Panc1 (cell line): ENCODE data around the gene FANCB. TPM values are rescaled to one million over a fixed set of nuclear protein-coding genes. Genes with fewer than 3 reads are reported as not detected.

Experiments used
- ATAC-seq: fragments of 200-7000 bp; cut with Tn5 transposase; 2 replicates; pipeline ENCODE4 v1.9.1; 2020; ENCODE audit warnings: mild to moderate bottlenecking, moderate library complexity
- BruUV-seq: library from RNA; stranded (reverse); fragments of 400-500 nt; replicated peaks from 2 replicates; lab custom pipeline; 2021; lab: Mats Ljungman, UMichigan
- CTCF ChIA-PET: fragments of 300-600 bp; sonication (Branson Sonifier 250); formaldehyde crosslinking; loops from one replicate; lab custom pipeline; 2022; ENCODE audit warnings: antibody characterized with exemption; lab: Charles Lee
- POLR2A ChIA-PET: fragments of 300-600 bp; sonication (Branson Sonifier 250); formaldehyde crosslinking; loops from one replicate; lab custom pipeline; 2022; ENCODE audit warnings: antibody characterized with exemption; lab: Charles Lee
- DNase-seq: peaks from one replicate; pipeline ENCODE4 v3.0.0-alpha.2; 2010; ENCODE audit warnings: low read depth, low spot score
- H3K27ac ChIP-seq: 2 replicates; pipeline ENCODE4 v1.5.1; 2011; ENCODE audit warnings: mild to moderate bottlenecking, low read length, inconsistent platforms
- H3K27me3 ChIP-seq: fragments of 200-500 bp; sonication (Bioruptor generic); 2 replicates; pipeline ENCODE4 v1.6.0; 2014; ENCODE audit warnings: low read length, inconsistent platforms; ENCODE audit not compliant: control insufficient read depth, insufficient read depth
- H3K36me3 ChIP-seq: fragments of 200-500 bp; sonication (Bioruptor generic); 2 replicates; pipeline ENCODE4 v1.5.1; 2014; ENCODE audit warnings: inconsistent platforms, mild to moderate bottlenecking, low read length, moderate library complexity; ENCODE audit not compliant: control insufficient read depth, insufficient read depth
- H3K4me1 ChIP-seq: 2 replicates; pipeline ENCODE4 v1.5.1; 2011; ENCODE audit warnings: inconsistent platforms, mild to moderate bottlenecking, low read length, moderate library complexity; ENCODE audit not compliant: control insufficient read depth, insufficient read depth
- H3K4me3 ChIP-seq, 2 experiments: 2 replicates each; pipeline ENCODE4 v1.5.1; 2011 to 2012; ENCODE audit warnings: low read depth in 2 of 2, low read length in 2 of 2, mild to moderate bottlenecking in 2 of 2, inconsistent platforms in 1 of 2, moderate library complexity in 1 of 2
- H3K9me3 ChIP-seq: fragments of 200-500 bp; sonication (Bioruptor generic); 2 replicates; pipeline ENCODE4 v1.5.1; 2014; ENCODE audit warnings: low read depth, mild to moderate bottlenecking, inconsistent platforms, low read length, moderate library complexity; ENCODE audit not compliant: control insufficient read depth, insufficient read depth
- POLR2AphosphoS5 ChIP-seq: IDR thresholded peaks from 2 replicates; pipeline ENCODE4 v1.6.1; 2012; ENCODE audit warnings: mild to moderate bottlenecking, low read depth, low read length, moderate library complexity
- SIN3A ChIP-seq: IDR thresholded peaks from 2 replicates; pipeline ENCODE4 v1.6.1; 2012; ENCODE audit warnings: low read depth, mild to moderate bottlenecking, low read length, moderate library complexity, borderline replicate concordance; ENCODE audit not compliant: insufficient read depth
- TCF7L2 ChIP-seq: IDR thresholded peaks from 2 replicates; pipeline ENCODE4 v1.6.1; 2011; ENCODE audit warnings: mild to moderate bottlenecking, low read depth, low read length, inconsistent platforms
- in situ Hi-C: cut with HindIII; loops from 2 replicates; pipeline ENCODE4 v1.10.0; 2016; ENCODE audit warnings: low sequenced_read_pairs, low pct_unique_long_range_greater_than_20kb
- intact Hi-C: fragments of 100-400 bp; cut with micrococcal nuclease; formaldehyde crosslinking; loops from one replicate; pipeline ENCODE4 v1.10.0; 2022; ENCODE audit not compliant: unreplicated experiment
- total RNA-seq: library from RNA; stranded (reverse); gene quantifications from one replicate; pipeline ENCODE4 v1.2.1, GENCODE V29; 2021; ENCODE audit not compliant: unreplicated experiment
- TF ChIP-seq, protein P1 (sequence below): fragments of 450-650 bp; IDR thresholded peaks from 2 replicates; pipeline ENCODE4 v1.5.1; 2017; ENCODE audit warnings: mild to moderate bottlenecking
- TF ChIP-seq, protein P2 (sequence below), 2 experiments: IDR thresholded peaks; 2 replicates each; pipeline ENCODE4 v1.6.1; 2011 to 2012; ENCODE audit warnings: low read depth in 2 of 2, control low read depth in 1 of 2, low read length in 1 of 2, mild to moderate bottlenecking in 1 of 2, moderate library complexity in 1 of 2; ENCODE audit not compliant: insufficient read depth in 1 of 2

FANCB gene
- total RNA-seq, 1 experiment from 2014 or later: 4.8 TPM

DNA sequence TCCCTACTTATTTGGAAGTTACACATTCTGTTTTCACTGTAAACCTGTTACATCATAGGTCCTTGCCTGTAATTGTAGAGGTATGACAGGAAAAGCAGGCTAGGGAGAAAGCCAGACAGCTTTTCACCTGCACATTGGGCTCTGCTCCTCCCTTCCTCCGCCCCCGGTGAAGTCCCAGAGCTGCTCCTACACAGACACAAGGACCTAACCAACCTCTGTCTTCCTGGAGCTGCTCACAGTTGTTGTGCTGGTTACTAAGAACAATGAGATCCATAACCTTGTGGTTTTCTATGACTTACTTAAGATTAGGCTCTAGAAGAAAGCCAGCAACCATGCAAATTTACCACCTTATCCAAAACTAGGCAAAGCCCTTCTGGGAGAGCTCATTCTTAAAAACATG lies 40.4 kb upstream of the FANCB start:
- H3K27me3 ChIP-seq: no peaks in the 10 kb centered on the region
- in situ Hi-C loops (no loop called here), intact Hi-C loops (no loop called here)
- no peak overlapping the region for H3K4me3 ChIP-seq
- H3K9me3 ChIP-seq: no peaks in the 10 kb centered on the region
- no peak for TF ChIP-seq TCF7L2
- TF ChIP-seq, protein P1, sequence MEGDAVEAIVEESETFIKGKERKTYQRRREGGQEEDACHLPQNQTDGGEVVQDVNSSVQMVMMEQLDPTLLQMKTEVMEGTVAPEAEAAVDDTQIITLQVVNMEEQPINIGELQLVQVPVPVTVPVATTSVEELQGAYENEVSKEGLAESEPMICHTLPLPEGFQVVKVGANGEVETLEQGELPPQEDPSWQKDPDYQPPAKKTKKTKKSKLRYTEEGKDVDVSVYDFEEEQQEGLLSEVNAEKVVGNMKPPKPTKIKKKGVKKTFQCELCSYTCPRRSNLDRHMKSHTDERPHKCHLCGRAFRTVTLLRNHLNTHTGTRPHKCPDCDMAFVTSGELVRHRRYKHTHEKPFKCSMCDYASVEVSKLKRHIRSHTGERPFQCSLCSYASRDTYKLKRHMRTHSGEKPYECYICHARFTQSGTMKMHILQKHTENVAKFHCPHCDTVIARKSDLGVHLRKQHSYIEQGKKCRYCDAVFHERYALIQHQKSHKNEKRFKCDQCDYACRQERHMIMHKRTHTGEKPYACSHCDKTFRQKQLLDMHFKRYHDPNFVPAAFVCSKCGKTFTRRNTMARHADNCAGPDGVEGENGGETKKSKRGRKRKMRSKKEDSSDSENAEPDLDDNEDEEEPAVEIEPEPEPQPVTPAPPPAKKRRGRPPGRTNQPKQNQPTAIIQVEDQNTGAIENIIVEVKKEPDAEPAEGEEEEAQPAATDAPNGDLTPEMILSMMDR: no peak
- TF ChIP-seq, protein P2, sequence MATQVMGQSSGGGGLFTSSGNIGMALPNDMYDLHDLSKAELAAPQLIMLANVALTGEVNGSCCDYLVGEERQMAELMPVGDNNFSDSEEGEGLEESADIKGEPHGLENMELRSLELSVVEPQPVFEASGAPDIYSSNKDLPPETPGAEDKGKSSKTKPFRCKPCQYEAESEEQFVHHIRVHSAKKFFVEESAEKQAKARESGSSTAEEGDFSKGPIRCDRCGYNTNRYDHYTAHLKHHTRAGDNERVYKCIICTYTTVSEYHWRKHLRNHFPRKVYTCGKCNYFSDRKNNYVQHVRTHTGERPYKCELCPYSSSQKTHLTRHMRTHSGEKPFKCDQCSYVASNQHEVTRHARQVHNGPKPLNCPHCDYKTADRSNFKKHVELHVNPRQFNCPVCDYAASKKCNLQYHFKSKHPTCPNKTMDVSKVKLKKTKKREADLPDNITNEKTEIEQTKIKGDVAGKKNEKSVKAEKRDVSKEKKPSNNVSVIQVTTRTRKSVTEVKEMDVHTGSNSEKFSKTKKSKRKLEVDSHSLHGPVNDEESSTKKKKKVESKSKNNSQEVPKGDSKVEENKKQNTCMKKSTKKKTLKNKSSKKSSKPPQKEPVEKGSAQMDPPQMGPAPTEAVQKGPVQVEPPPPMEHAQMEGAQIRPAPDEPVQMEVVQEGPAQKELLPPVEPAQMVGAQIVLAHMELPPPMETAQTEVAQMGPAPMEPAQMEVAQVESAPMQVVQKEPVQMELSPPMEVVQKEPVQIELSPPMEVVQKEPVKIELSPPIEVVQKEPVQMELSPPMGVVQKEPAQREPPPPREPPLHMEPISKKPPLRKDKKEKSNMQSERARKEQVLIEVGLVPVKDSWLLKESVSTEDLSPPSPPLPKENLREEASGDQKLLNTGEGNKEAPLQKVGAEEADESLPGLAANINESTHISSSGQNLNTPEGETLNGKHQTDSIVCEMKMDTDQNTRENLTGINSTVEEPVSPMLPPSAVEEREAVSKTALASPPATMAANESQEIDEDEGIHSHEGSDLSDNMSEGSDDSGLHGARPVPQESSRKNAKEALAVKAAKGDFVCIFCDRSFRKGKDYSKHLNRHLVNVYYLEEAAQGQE (IDR thresholded peaks at IDR 0.05; ENCODE audit: insufficient read depth in 1 of 2, low read depth in 2 of 2, low read length in 1 of 2): no peak
- TF ChIP-seq SIN3A: no peak
- no peak for TF ChIP-seq POLR2AphosphoS5
- H3K36me3 ChIP-seq: no peaks in the 10 kb centered on the region
- BruUV-seq: no TSS peak
- H3K4me1 ChIP-seq: no peaks in the 10 kb centered on the region
- ChIA-PET POLR2A (no interaction called here), CTCF (no interaction called here)
- ATAC-seq: no peak
- no peak for DNase-seq
- H3K27ac ChIP-seq: no peak overlapping the region

- H3K27me3 ChIP-seq: no peaks in the 10 kb centered on the region
- POLR2A ChIA-PET: no interaction called here
- no peak overlapping the region for H3K27ac ChIP-seq
- in situ Hi-C loops (no loop called here), intact Hi-C loops (no loop called here)
- TF ChIP-seq, protein P1: no peak
- TF ChIP-seq SIN3A: no peak
- TF ChIP-seq TCF7L2: no peak
- no peak for TF ChIP-seq POLR2AphosphoS5
- TF ChIP-seq, protein P2 (IDR thresholded peaks at IDR 0.05; ENCODE audit: insufficient read depth in 1 of 2, low read depth in 2 of 2, low read length in 1 of 2): no peak
- H3K36me3 ChIP-seq: no peaks in the 10 kb centered on the region
- no peaks in the 10 kb centered on the region for H3K9me3 ChIP-seq
- ATAC-seq (no peak), DNase-seq (no peak)
- no TSS peak for BruUV-seq
- no peaks in the 10 kb centered on the region for H3K4me1 ChIP-seq
- H3K4me3 ChIP-seq: no peak overlapping the region
- CTCF ChIA-PET: no interaction called here
Measured at GRCh38 chrX:14903891-14904290, 31.0 kb upstream of the FANCB start.
